ENCODE data around the gene NR2F2.

- no peak for TF ChIP-seq TAF1 (IDR thresholded peaks at IDR 0.05; ENCODE audit: low read depth, low read length)
- TF ChIP-seq POU2F2 (IDR thresholded peaks at IDR 0.05; ENCODE audit: low read depth, low read length) = no peak
- no peak for TF ChIP-seq POLR2A (IDR thresholded peaks at IDR 0.05; ENCODE audit: low read depth, low read length)
- no peak for TF ChIP-seq POLR2AphosphoS5 (IDR thresholded peaks at IDR 0.05; ENCODE audit: low read depth, low read length)
Measured at GRCh38 chr15:96297783-96298182, 32.7 kb upstream of the NR2F2 start.
